IMR-90 (cell line): ENCODE data around the gene MGLL. TPM values are rescaled to one million over a fixed set of nuclear protein-coding genes. Genes with fewer than 3 reads are reported as not detected.

Source experiments
- ATAC-seq: fragments of 200-7000 bp; cut with Tn5 transposase; 2 replicates; pipeline ENCODE4 v1.9.1; 2020; ENCODE audit warnings: low read depth, mild to moderate bottlenecking, moderate library complexity
- BruUV-seq: library from RNA; stranded (reverse); fragments of 400-500 nt; replicated peaks from 2 replicates; lab custom pipeline; 2021; lab: Mats Ljungman, UMichigan
- CTCF ChIA-PET: fragments of 300-600 bp; formaldehyde crosslinking; extraction: SDS; loops from one replicate; lab custom pipeline; 2021; ENCODE audit warnings: antibody characterized with exemption; lab: Yijun Ruan, JAX
- POLR2A ChIA-PET: fragments of 300-600 bp; sonication (Branson Sonifier 250); formaldehyde crosslinking; loops from one replicate; lab custom pipeline; 2022; ENCODE audit warnings: antibody characterized with exemption; ENCODE audit not compliant: unreplicated experiment; lab: Charles Lee
- DNase-seq: peaks from one replicate; pipeline ENCODE4 v3.0.0; 2013
- H2AFZ ChIP-seq: replicated peaks from 2 replicates; pipeline ENCODE3; 2013; ENCODE audit warnings: low read length, mild to moderate bottlenecking; ENCODE audit not compliant: poor library complexity
- H2AK5ac ChIP-seq: 2 replicates; pipeline ENCODE4 v1.6.1; 2013; ENCODE audit warnings: low read depth, low read length, inconsistent platforms
- H2AK9ac ChIP-seq: replicated peaks from 2 replicates; pipeline ENCODE3; 2013; ENCODE audit warnings: mild to moderate bottlenecking, low read depth, low read length, moderate library complexity; ENCODE audit not compliant: poor library complexity
- H2BK120ac ChIP-seq: 2 replicates; pipeline ENCODE4 v1.6.1; 2013; ENCODE audit warnings: low read depth, low read length, inconsistent platforms
- H2BK15ac ChIP-seq: 3 replicates; pipeline ENCODE4 v1.6.1; 2013; ENCODE audit warnings: low read depth, low read length, inconsistent platforms
- H2BK20ac ChIP-seq: 2 replicates; pipeline ENCODE4 v1.6.1; 2013; ENCODE audit warnings: low read depth, mild to moderate bottlenecking, inconsistent platforms, low read length, moderate library complexity
- H2BK5ac ChIP-seq: 2 replicates; pipeline ENCODE4 v1.6.1; 2013; ENCODE audit warnings: mild to moderate bottlenecking, low read depth, low read length, inconsistent platforms; ENCODE audit not compliant: poor library complexity, severe bottlenecking
- H3K14ac ChIP-seq: replicated peaks from 2 replicates; pipeline ENCODE4 v1.6.1; 2013; ENCODE audit warnings: low read depth, low read length, inconsistent platforms
- H3K18ac ChIP-seq: 2 replicates; pipeline ENCODE4 v1.6.1; 2013; ENCODE audit warnings: low read depth, low read length, control low read depth
- H3K23ac ChIP-seq: 2 replicates; pipeline ENCODE4 v1.6.1; 2013; ENCODE audit warnings: low read depth, low read length, inconsistent platforms
- H3K27ac ChIP-seq: 2 replicates; pipeline ENCODE4 v1.5.1; 2013; ENCODE audit warnings: mild to moderate bottlenecking, control low read depth, low read length; ENCODE audit not compliant: insufficient read depth
- H3K27me3 ChIP-seq: 2 replicates; pipeline ENCODE4 v1.6.1; 2013; ENCODE audit warnings: low read length; ENCODE audit not compliant: control insufficient read depth, insufficient read depth
- H3K36me3 ChIP-seq: 2 replicates; pipeline ENCODE4 v1.6.1; 2013; ENCODE audit warnings: low read length, mixed read lengths; ENCODE audit not compliant: control insufficient read depth, insufficient read depth
- H3K4ac ChIP-seq: 2 replicates; pipeline ENCODE4 v1.6.1; 2013; ENCODE audit warnings: low read depth, low read length, inconsistent platforms
- H3K4me1 ChIP-seq: 2 replicates; pipeline ENCODE4 v1.6.1; 2013; ENCODE audit warnings: low read length, mixed read lengths; ENCODE audit not compliant: control insufficient read depth, insufficient read depth
- H3K4me2 ChIP-seq: 2 replicates; pipeline ENCODE4 v1.6.1; 2013; ENCODE audit warnings: low read depth, mild to moderate bottlenecking, control low read depth, low read length, moderate library complexity
- H3K4me3 ChIP-seq: 2 replicates; pipeline ENCODE4 v1.5.1; 2013; ENCODE audit warnings: low read depth, mild to moderate bottlenecking, control low read depth, low read length, moderate library complexity; ENCODE audit not compliant: insufficient read depth
- H3K56ac ChIP-seq: 2 replicates; pipeline ENCODE4 v1.6.1; 2013; ENCODE audit warnings: low read length, inconsistent platforms; ENCODE audit not compliant: insufficient read depth; ENCODE audit errors: extremely low read depth
- H3K79me1 ChIP-seq, 2 experiments: 2 replicates each; pipeline ENCODE4 v1.6.1; 2013; ENCODE audit warnings: low read length in 2 of 2, inconsistent platforms in 1 of 2, low read depth in 1 of 2
- H3K9ac ChIP-seq: 2 replicates; pipeline ENCODE4 v1.6.1; 2013; ENCODE audit warnings: low read depth, low read length, control low read depth
- H3K9me1 ChIP-seq: 2 replicates; pipeline ENCODE4 v1.6.1; 2013; ENCODE audit warnings: low read length, inconsistent platforms; ENCODE audit not compliant: insufficient read depth
- H3K9me3 ChIP-seq: 2 replicates; pipeline ENCODE4 v1.6.1; 2013; ENCODE audit warnings: low read length; ENCODE audit not compliant: control insufficient read depth, insufficient read depth
- H4K20me1 ChIP-seq: 2 replicates; pipeline ENCODE4 v1.6.1; 2013; ENCODE audit warnings: low read length, inconsistent platforms; ENCODE audit not compliant: insufficient read depth
- H4K5ac ChIP-seq: 2 replicates; pipeline ENCODE4 v1.6.1; 2013; ENCODE audit warnings: mild to moderate bottlenecking, low read depth, low read length, control low read depth
- H4K8ac ChIP-seq, 2 experiments: 2 replicates each; pipeline ENCODE4 v1.6.1; 2013; ENCODE audit warnings: low read depth in 2 of 2, low read length in 2 of 2, control low read depth in 1 of 2, inconsistent platforms in 1 of 2
- H4K91ac ChIP-seq: 2 replicates; pipeline ENCODE4 v1.6.1; 2013; ENCODE audit warnings: low read depth, low read length, inconsistent platforms; ENCODE audit not compliant: insufficient read depth
- MAZ ChIP-seq: IDR thresholded peaks from 2 replicates; pipeline ENCODE4 v1.6.1; 2012; ENCODE audit warnings: low read depth, mild to moderate bottlenecking, low read length, improper control_type of control experiment, moderate library complexity, borderline replicate concordance
- MXI1 ChIP-seq: IDR thresholded peaks from 2 replicates; pipeline ENCODE4 v1.6.1; 2012; ENCODE audit warnings: low read depth, mild to moderate bottlenecking, low read length, moderate library complexity, borderline replicate concordance
- whole genome bisulfite sequencing, 2 experiments: methylation state at CpG; one replicate each; pipeline versions ENCODE4 v1.1.5 to v1.1.7; 2013; ENCODE audit warnings: missing lambda C conversion rate in 2 of 2; ENCODE audit not compliant: insufficient read length in 1 of 2; ENCODE audit errors: extremely low coverage in 2 of 2; 5-methylcytosine and 5-hydroxymethylcytosine counted together
- dilution Hi-C: fragments of 300-500 bp; cut with HindIII; formaldehyde crosslinking; loops from one replicate; pipeline ENCODE4 v1.14.3; 2018; ENCODE audit warnings: low sequenced_read_pairs; ENCODE audit not compliant: unreplicated experiment
- in situ Hi-C: fragments of 300-500 bp; cut with MboI; formaldehyde crosslinking; loops from 3 replicates; pipeline ENCODE4 v1.14.3; 2019; ENCODE audit warnings: low sequenced_read_pairs, inconsistent platforms, mixed read lengths
- intact Hi-C: fragments of 100-400 bp; cut with micrococcal nuclease; formaldehyde crosslinking; loops from 2 replicates; pipeline ENCODE4 v1.10.0; 2022
- polyA plus RNA-seq, 3 experiments: library from polyadenylated mRNA; depleted of rRNA; stranded (reverse); fragments of >200 nt; gene quantifications; 2 replicates each; pipeline ENCODE4 v1.2.3, GENCODE V29; 2012; ENCODE audit warnings: low replicate concordance in 1 of 3
- total RNA-seq: library from RNA; depleted of rRNA; stranded (reverse); fragments of >200 nt; gene quantifications from 2 replicates; pipeline ENCODE4 v1.2.3, GENCODE V29; 2012

MGLL gene
- total and polyA plus RNA-seq, 2 of the 4 experiments (the other 2 are of a cell fraction): 23.7 to 60.6 TPM

DNA sequence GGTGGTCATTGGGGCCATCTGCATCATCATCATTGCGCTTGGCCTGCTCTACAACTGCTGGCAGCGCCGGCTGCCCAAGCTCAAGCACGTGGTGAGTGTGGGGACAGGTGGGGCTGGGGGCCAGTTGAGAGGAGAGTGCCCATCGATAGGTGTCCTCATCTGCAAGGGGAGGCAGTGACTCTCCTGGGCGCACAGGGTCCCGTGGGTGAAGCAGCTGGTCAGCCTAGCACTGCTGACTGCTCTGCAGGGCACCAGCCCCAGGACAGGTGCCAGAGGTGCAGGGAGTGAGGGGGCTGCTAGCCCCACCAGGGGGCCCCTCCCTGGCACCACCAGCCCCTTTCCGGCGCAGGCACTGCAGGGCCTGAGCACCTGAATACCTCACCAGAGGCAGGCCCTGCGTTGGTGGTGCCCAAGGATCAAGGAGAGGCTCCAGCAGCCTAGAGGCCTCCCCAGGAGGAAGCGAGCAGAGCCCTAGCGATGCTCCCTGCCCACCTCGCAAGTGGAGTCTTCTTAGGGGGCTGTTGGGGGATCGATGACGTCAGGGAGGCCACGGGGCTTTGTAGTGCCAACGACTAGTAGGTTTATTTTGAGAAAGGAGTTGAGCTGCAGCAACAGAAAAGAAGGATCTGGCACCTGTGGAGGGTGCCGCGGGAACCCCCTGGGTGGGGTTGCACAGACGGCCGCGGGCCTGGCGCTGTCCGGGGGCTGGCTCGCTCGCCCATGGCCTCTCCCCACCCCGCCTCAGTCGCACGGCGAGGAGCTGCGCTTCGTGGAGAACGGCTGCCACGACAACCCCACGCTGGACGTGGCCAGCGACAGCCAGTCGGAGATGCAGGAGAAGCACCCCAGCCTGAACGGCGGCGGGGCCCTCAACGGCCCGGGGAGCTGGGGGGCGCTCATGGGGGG, 150.5 kb downstream of the MGLL start:
- Histone ChIP-seq H4K20me1 (no peaks in the 10 kb centered on the region; the same call in none of the 2 replicates), H3K79me1 (peaks cover 19 to 35% of the 10 kb centered on the region in 2 experiments), H3K14ac (peak overlapping the region; percentile 98), H3K4me3 (peak overlapping the region; percentile 71), H3K4ac (peak overlapping the region; percentile 95), H2BK20ac (no peak overlapping the region), H2BK15ac (no peak overlapping the region; the same call in 2 of the 3 replicates), H3K4me2 (peak overlapping the region; percentile 45), H4K91ac (peak overlapping the region; percentile 73), H3K27me3 (no peaks in the 10 kb centered on the region), H3K4me1 (peaks cover 10% of the 10 kb centered on the region), H3K36me3 (peaks cover 7% of the 10 kb centered on the region; the same call in 1 of the 2 replicates), H4K8ac (peak overlapping the region; percentile 95 to 99), H3K9ac (peak overlapping the region; percentile 95), H2AK5ac (peak overlapping the region; percentile 98), H3K9me3 (no peaks in the 10 kb centered on the region), H3K23ac (peak overlapping the region; percentile 97), H3K9me1 (peaks cover 10% of the 10 kb centered on the region; the same call in 1 of the 2 replicates), H3K27ac (peak overlapping the region; percentile 91), H3K18ac (peak overlapping the region; percentile 76), H2BK120ac (peak overlapping the region; percentile 68), H2AFZ (peak overlapping the region; percentile 91), H2BK5ac (peak overlapping the region; percentile 69), H3K56ac (peak overlapping the region; percentile 52), H2AK9ac (peak overlapping the region; percentile 100), H4K5ac (peak overlapping the region; percentile 83)
- TF ChIP-seq MAZ (peak; percentile 38; the same call in 1 of the 2 replicates), MXI1 (no peak)
- in situ Hi-C loops (no loop called here), intact Hi-C loops (loop anchor here (1.0 kb wide), 1 partner anchor 11 kb away; no protein-coding TSS in a partner anchor), dilution Hi-C loops (no loop called here)
- ChIA-PET POLR2A (no interaction called here), CTCF (interaction anchor here (0.5 kb wide), 1 partner anchor 465 kb away, joined by 3 read pairs; no protein-coding TSS in a partner anchor)
- peak; percentile 12 for ATAC-seq
- BruUV-seq: no TSS peak
- WGBS, 2 experiments: 6% methylated on average over 16 of the region's 44 CpGs; no CpG with 5 or more reads in 1 of the 2 experiments
- no peak for DNase-seq
